ENCODE data around the gene VPS45.
"Not testable (repeated sequence)": the region's sequence is repeated elsewhere in the genome, so short reads cannot be mapped to it uniquely, and the experiment has no call there.

The VPS45 gene

GRCh38 chr1:150135400-150135799 lies 67.8 kb downstream of the VPS45 start:
- not testable (repeated sequence) for DNase-seq

- no peak for DNase-seq
Observed at GRCh38 chr1:150138044-150138443, 70.5 kb downstream of the VPS45 start.

DNA sequence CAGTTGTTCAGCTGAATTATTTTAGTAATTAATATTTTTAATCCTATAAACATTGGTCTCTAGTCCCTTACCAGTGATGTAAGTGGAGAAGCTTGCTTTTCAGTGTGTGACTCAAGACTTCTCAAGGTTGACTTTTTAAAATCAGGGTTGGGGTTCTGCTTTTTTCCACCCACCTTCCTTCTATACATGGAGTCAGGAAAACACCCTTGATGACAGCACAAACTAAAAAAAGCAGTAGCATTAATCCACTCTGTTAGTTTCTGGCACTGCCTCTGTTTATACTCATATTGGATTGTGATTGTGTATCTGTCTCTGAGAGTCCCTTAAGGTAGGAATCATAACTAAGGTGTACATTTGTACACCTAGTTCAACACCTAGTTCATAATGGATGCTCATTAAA lies 73.9 kb downstream of the VPS45 start:
- no peak for DNase-seq

DNA sequence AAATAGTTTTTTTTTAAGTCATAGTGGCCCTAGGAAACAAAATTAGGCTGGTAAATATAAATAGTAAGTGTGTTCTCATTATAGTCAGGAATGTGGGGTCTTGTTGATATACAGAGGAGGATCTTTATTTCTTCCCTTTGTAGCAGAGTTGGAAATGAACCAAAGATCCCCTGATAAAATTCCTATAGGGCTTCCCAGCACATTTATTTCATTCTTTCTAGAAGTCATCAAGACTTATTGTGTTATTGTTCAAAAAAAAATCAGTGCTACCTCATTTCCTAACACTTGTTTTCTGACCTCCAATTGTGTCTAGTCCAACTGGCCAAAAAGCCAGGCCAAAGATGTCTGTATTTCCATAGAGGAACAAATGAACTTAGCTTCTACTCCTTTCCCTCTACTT lies 74.5 kb downstream of the VPS45 start:
- DNase-seq: no peak

GRCh38 chr1:150144606-150145005 lies 77.0 kb downstream of the VPS45 start:
- peak; percentile 61 to 65 for DNase-seq

- not testable (repeated sequence) for DNase-seq
Observed at GRCh38 chr1:150146016-150146415, 78.4 kb downstream of the VPS45 start.

GRCh38 chr1:150146849-150147542 lies 79.4 kb downstream of the VPS45 start:
- peak in 1 of 2 experiments; percentile 12 for DNase-seq

DNA sequence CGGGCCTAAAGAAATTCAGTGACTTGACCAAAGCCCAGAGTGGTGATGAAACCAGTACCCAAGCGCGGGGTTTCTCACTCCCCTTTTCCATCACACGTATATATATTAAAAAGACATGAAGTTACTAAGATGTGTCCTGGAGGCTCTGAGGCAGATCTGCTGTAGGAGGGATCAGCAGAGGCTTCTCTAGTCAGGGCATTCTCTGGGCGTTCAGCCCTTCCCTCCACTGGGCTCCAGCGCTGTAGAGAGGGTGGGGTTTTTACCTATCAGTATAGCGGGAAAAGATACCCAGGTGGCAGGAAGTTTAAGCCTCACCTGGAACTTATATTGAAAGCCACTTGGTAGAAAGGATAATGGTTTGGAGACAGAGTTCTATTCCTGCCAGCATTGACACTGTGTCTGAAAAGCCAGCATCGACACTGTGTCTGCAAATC lies 81.3 kb downstream of the VPS45 start:
- peak in 1 of 2 experiments; percentile 35 for DNase-seq

DNA sequence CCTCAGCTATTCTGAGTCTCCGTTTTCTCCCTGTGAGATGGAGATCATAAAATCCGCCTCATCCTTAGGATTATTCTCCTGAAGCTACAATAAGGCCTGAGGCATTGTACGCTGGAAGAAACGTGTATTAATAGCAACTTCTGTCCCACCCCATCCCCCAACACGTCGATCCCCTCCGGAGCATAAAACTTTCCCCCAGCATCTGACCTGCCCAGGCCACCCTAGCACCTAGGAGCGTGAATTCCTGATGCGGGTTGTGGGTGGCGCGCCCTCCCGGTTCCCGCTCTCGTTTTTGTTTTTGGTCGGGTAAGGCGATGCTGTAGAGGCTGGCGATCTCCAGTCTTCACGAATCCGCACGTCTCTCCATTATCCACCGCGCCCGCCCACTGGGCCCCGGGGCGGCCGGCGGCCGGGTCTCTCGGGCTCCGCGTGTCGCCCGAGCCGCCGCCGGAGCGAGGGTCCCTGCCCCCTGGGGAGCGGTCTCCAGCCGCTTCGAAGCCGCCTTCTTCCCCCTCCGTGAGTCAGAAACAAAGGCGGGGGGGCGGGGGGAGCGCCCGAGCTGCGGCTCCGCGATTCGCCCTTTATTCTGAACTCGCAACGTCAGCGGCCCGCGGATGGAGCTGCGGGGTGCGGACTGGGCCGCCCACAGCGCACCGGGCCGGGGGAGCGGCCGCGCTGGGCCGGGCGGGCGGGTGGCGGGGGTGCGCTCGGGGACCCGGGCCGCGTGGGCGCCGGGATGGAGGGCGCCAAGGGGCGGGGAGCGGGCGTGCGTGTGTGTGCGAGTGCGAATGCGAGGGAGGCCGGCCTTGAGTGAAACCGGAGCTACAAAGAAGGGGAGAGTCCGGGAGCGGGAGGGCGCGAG lies 81.9 kb downstream of the VPS45 start, which contains the start of gene PLEKHO1:
Gene PLEKHO1 (plus strand): TSS at position 646 of the 862 bp plus-strand sequence. CDS start 342 bp downstream, outside the sequence.
- DNase-seq: peak; percentile 57 to 71

GRCh38 chr1:150150133-150151021 lies 82.8 kb downstream of the VPS45 start:
- DNase-seq: peak; percentile 38 to 54

GRCh38 chr1:150151291-150152181 lies 84.0 kb downstream of the VPS45 start:
- DNase-seq: peak; percentile 60 to 70

DNA sequence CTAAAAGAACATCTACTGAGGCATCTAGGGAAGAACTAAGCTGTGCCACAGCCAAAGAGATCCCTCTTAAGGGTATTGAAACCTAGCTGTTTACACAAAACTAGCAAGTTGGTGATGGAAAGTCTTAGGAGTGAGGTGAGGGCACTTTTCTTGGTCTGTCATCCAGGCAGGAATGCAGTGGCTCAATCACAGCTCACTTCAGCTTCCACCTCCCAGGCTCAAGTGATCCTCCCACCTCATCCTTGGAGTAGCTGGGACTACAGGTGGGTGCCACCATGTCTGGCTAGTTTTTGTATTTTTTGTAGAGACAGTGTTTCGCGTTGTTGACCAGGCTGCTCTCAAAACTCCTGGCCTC lies 84.6 kb downstream of the VPS45 start:
- no peak for DNase-seq

DNA sequence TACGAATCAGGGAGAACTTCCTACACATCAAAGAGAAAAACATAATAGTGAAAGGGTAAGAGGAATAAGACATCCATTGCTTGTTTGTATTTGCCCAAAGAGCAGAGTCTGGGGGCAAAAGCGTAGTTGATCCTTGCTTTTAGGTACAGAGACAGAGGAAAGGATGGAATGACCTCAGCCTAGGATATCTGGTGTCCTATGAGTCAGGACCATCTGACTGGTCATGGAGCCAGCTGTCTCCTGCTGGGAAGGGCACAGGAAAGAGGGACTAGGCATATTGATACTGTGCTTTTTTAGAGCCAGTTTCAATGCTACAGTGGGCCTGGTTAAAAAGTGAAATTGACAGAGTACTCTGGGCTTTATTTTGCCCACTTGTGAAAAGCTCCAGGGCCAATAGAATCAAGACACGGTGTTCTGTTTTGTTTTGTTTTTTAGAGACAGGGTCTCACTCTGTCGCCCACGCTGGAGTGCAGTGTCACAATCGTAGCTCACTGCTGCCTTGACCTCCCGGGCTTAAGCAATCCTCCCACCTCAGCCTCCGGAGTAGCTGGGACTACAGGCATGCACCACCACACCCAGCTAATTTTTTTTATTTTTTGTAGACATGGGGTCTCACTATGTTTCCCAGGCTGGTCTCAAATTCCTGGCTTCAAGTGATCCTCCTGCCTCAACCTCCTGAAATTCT lies 85.3 kb downstream of the VPS45 start:
- no peak for DNase-seq

GRCh38 chr1:150154143-150154542 lies 86.6 kb downstream of the VPS45 start:
- DNase-seq: no peak

GRCh38 chr1:150155413-150156071 lies 88.0 kb downstream of the VPS45 start:
- no peak for DNase-seq

GRCh38 chr1:150156868-150157603 lies 89.5 kb downstream of the VPS45 start:
- DNase-seq: no peak

DNA sequence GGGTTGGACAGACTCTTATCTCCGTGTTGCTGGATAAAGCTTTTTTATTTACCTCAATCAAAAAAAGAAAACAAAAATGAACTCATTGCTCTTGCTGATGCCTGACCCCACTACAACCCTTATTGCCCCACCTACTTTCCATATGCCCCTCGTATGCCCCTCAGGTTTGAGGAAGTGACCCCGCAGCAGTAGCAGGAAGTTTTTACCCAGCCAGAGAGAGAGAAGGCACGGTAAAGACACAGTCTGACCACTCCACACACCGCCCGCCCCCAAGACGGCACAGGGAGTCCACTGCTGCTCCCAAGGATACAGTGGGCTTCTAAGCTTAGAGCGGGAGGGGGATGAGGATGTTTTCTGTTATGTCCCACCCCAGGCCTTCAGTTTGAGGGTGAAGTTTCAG lies 92.0 kb downstream of the VPS45 start:
- peak; percentile 20 to 38 for DNase-seq

DNA sequence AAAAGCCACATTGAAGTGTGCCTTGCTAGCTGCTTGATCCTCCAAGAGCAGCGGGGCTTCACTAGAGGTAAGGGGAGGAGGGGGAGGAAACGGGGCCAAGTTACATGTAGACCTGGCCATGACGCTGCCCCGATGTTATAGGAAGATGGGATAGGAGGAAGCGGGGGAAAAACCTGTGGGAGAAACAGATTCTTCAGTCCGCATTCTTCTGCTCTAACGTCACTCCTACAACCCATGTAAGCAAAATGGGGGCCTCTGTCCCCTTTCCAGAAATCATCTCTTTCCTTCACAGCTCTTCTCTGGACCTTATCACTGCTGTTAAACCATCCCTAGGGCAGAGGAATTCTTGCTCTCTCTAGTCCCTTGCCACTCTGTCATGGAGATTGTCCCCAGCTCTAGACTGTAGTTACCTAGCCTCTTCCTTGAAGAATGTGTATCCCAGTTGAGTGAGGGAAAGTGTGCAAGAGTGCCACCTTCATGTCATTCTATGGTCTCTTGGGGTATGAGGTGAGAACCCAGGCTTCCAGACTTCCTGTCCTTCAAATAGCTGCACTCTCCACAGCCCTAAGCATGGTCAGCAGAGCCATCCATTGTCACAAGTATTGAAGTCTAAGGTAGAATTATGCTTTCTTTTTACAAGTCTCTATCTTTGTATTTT lies 93.5 kb downstream of the VPS45 start:
- peak; percentile 58 to 66 for DNase-seq

All from Kasumi-1 (cell line).